ENCODE measurements around the gene VN1R5.
"Not testable (repeated sequence)": the region's sequence is repeated elsewhere in the genome, so short reads cannot be mapped to it uniquely, and the experiment has no call there.

VN1R5 gene

DNA sequence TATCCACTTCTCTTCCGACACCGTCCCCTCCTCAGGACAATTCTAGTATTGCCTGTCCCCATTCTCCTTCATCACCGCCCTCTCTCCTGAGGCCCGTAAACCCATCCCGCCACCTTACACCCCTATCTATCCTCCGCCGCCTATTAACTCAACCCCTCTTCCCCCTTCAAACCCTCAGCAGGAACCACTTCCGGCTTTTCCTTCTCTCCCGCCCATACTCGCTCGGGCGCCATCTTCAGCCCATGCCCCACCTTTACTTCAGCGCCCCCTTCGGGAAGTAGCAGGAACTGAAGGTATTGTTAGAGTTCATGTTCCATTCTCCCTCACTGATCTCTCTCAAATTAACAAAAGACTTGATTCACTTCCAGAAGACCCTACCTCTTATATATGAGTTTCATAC, 31.6 kb downstream of the VN1R5 start:
- H3K4me3 ChIP-seq (ENCODE audit: control insufficient read depth, low read depth, low read length) = no peak overlapping the region
- DNase-seq (ENCODE audit: low read depth) = no peak
- TF ChIP-seq, protein P1, sequence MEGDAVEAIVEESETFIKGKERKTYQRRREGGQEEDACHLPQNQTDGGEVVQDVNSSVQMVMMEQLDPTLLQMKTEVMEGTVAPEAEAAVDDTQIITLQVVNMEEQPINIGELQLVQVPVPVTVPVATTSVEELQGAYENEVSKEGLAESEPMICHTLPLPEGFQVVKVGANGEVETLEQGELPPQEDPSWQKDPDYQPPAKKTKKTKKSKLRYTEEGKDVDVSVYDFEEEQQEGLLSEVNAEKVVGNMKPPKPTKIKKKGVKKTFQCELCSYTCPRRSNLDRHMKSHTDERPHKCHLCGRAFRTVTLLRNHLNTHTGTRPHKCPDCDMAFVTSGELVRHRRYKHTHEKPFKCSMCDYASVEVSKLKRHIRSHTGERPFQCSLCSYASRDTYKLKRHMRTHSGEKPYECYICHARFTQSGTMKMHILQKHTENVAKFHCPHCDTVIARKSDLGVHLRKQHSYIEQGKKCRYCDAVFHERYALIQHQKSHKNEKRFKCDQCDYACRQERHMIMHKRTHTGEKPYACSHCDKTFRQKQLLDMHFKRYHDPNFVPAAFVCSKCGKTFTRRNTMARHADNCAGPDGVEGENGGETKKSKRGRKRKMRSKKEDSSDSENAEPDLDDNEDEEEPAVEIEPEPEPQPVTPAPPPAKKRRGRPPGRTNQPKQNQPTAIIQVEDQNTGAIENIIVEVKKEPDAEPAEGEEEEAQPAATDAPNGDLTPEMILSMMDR (conservative IDR thresholded peaks at IDR 0.05; ENCODE audit: control insufficient read depth, insufficient read depth, low read depth, low read length) = peak; percentile 2

DNA sequence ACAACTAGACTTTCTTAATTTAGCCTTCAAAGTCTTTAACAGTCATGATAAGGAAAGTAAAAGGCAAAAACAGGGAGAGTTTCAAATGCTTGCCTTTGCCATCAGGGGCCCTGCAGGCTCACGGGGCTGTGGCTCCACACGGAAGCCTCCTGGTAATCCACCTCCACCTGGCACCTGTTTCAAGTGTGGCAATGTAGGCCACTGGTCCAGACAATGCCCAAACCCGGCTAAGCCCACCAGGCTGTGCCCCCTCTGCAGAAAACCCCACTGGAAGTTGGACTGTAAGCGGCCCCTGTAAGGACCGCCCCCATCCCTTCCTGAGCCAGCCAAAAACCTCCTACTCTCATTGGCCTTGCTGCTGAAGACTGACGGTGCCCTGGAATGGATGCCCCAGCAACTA, 32.5 kb downstream of the VN1R5 start:
- H3K4me3 ChIP-seq (ENCODE audit: control insufficient read depth, low read depth, low read length) = no peak overlapping the region
- DNase-seq (ENCODE audit: low read depth) = no peak
- TF ChIP-seq, protein P1 (conservative IDR thresholded peaks at IDR 0.05; ENCODE audit: control insufficient read depth, insufficient read depth, low read depth, low read length) = no peak

DNA sequence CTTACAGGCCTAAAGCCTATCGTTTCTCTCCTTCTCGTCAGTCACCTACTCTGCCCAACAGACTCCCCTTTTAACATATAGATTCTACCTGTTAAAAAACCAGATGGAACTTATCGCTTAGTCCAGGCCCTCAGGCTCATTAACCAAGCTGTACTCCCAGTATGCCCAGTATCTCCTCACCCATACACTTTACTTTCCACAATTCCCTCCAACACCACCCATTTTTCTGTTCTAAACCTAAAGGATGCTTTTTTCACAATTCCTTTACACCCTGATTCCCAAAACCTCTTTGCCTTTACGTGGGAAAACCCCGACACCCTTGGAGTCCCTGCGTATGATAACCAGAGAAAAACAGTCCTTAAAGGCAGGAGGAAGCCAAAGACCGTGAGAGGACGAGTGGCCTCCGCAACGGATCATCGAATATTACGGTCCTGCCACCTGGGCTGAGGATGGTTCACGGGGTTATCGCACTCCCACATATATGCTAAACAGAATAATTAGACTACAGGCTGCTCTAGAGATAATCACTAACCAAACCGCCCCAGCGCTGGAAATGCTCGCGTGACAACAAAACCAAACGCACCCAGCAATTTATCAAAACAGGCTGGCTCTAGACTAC, 33.5 kb downstream of the VN1R5 start:
- DNase-seq (ENCODE audit: low read depth) = not testable (repeated sequence)

DNA sequence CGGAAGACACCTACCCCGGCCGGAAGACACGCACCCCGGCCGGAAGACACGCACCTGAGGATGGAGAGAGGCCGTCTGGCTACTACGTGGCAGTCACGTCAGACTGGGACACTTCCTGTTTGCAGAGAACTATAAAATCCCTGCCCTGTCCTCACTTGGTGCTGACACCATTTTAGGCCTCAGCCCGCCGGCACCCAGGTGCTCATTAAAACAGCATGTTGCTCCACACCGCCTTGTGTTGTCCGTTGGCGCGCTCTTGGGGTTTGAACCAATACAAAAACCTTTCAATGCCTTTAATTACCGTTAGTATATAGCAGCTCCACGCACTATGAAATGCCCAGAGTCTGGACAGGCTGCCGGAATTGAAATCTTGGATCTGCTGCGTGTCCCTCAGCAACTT, 34.7 kb downstream of the VN1R5 start:
- no peak overlapping the region for H3K4me3 ChIP-seq (ENCODE audit: control insufficient read depth, low read depth, low read length)
- DNase-seq (ENCODE audit: low read depth) = no peak
- TF ChIP-seq, protein P1 (conservative IDR thresholded peaks at IDR 0.05; ENCODE audit: control insufficient read depth, insufficient read depth, low read depth, low read length) = no peak

More for the DNA sequence above, 33.5 kb downstream of the VN1R5 start:
- H3K4me3 ChIP-seq (ENCODE audit: control insufficient read depth, low read depth, low read length) = not testable (repeated sequence)

DNA sequence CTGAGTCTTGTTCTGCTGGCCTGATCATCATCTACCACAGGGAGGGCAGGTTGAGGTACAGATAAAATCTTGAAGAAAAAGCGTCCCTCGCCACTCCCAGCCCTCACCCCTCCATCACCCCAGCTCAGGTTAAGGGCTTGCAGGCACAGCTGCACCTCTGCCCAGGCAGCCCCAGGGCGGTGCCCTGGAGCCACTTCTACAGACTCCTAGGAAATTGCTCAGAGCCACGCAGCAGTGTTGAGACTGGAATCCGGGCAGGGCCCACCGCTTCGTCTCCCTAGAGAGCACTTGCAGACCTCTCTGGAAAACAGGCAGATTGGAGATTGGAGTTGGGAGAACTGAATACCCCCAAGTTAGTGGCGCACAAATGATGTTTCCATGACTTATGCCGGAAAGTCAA, 35.3 kb downstream of the VN1R5 start:
- TF ChIP-seq, protein P1 (conservative IDR thresholded peaks at IDR 0.05; ENCODE audit: control insufficient read depth, insufficient read depth, low read depth, low read length) = no peak
- DNase-seq (ENCODE audit: low read depth) = no peak
- no peak overlapping the region for H3K4me3 ChIP-seq (ENCODE audit: control insufficient read depth, low read depth, low read length)

DNA sequence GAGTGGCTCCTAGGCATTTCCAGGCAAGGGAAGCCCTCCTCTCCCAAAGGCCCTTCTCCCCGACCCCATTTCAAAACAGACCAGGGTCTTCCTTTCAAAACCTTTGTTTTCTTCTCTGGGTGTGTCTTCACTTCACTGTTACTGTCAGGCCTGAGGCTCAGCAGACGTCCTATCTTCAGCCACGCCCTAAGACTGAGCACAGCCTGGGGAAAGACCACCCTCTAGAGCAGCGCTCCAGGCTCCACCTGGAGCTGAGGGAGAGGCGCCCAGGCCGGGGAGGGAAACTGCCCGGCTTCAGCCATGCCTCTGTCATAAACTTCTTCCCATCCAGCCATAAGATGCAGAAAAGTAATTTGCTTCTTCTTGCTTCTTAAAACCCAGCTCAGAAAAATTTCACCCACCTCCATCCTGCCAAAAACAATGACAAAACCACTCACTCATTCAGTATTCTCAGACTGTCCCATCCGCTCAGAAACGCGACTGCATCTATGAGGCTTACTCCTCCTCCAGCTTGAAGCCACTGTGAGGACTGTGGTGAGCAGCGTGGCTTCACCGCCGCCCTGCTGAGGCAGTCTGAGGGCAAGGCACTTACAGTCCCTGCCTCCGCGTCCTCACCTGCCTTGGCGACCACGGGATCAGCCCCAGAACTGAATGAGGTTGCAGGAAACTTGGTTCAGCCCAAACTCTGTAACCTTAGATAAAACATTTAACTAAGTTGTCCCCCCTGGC, 36.1 kb downstream of the VN1R5 start:
- TF ChIP-seq, protein P1 (conservative IDR thresholded peaks at IDR 0.05; ENCODE audit: control insufficient read depth, insufficient read depth, low read depth, low read length) = no peak
- DNase-seq (ENCODE audit: low read depth) = no peak
- H3K4me3 ChIP-seq (ENCODE audit: control insufficient read depth, low read depth, low read length) = no peak overlapping the region

DNA sequence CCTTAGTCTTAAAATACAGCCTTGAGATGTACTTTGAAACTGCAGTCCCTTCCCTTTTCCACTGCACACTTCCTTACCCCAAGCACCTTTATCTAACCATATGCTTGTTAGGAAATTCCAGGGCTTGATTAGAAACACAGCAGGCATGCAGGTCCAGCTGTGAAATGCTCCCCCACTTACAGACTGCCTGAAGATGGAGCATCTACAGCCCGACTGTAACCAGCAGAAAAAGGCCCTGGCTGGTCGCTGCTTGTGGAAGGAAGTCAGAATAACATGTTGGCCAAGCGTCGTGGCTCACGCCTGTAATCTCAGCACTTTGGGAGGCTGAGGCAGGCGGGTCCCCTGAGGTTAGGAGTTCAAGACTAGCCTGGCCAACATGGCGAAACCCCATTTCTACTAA, 37.2 kb downstream of the VN1R5 start:
- no peak overlapping the region for H3K4me3 ChIP-seq (ENCODE audit: control insufficient read depth, low read depth, low read length)
- TF ChIP-seq, protein P1 (conservative IDR thresholded peaks at IDR 0.05; ENCODE audit: control insufficient read depth, insufficient read depth, low read depth, low read length) = no peak
- DNase-seq (ENCODE audit: low read depth) = no peak
